Thyroid gland (tissue), 4 donors: Measurements from ENCODE around the gene TMEM30B.

Source experiments
- POLR2A ChIP-seq, 2 donors: fragments of 450-650 bp; IDR thresholded peaks; one replicate each; pipeline ENCODE4 v1.6.1; 2017; ENCODE audit warnings: antibody characterized with exemption in 2 of 2, mild to moderate bottlenecking in 2 of 2, moderate library complexity in 1 of 2
- TF ChIP-seq, protein P1 (sequence below), 6 experiments: fragments of 200-600 bp in 3 of 6; fragments of 450-650 bp in 3 of 6; sonication (generic) in 3 of 6; IDR thresholded peaks; one replicate each; pipeline ENCODE4 v1.5.1; 2016 to 2019; ENCODE audit warnings: antibody characterized with exemption in 6 of 6, mild to moderate bottlenecking in 2 of 6, inconsistent platforms in 1 of 6, moderate library complexity in 1 of 6

DNA sequence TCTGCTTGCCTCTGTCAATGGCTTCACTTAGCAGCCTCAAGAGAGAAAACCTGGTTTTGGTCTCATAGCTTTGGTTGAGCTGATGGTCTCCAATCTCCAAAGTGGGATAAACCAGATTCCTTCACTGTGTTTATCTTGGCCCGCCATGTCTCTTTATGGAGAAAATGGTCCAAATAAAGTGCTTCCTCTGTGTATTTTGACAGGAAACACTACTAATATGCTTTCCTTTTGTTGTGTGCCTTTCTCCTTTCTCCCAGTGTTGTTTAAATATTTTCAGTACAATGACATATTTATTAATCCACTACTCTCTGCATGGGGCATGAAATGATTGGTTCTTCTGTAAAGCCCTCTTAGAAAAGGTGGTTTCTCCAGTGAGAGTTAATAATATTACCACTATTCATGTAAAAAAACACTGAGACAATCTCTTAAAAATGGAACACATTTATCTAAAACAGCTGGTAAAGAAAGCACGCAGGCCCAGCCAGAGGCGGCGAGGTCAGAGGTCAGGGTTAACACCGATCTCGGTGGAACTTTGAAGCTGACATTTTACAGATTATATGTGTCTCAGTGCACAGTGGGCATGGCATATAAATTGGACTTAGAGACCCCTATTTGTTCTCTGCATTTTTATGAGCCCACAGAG is 24.2 kb downstream of the TMEM30B start:
- TF ChIP-seq, protein P1, sequence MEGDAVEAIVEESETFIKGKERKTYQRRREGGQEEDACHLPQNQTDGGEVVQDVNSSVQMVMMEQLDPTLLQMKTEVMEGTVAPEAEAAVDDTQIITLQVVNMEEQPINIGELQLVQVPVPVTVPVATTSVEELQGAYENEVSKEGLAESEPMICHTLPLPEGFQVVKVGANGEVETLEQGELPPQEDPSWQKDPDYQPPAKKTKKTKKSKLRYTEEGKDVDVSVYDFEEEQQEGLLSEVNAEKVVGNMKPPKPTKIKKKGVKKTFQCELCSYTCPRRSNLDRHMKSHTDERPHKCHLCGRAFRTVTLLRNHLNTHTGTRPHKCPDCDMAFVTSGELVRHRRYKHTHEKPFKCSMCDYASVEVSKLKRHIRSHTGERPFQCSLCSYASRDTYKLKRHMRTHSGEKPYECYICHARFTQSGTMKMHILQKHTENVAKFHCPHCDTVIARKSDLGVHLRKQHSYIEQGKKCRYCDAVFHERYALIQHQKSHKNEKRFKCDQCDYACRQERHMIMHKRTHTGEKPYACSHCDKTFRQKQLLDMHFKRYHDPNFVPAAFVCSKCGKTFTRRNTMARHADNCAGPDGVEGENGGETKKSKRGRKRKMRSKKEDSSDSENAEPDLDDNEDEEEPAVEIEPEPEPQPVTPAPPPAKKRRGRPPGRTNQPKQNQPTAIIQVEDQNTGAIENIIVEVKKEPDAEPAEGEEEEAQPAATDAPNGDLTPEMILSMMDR (IDR thresholded peaks at IDR 0.05), result no peak
- TF ChIP-seq POLR2A (IDR thresholded peaks at IDR 0.05), result no peak
